ENCODE measurements around the gene ALOX12B. TPM values are rescaled to one million over a fixed set of nuclear protein-coding genes. Genes with fewer than 3 reads are reported as not detected.
A peak's percentile ranks its signal among the peaks of the same experiment; 100 is the strongest.

Gene ALOX12B
- polyA plus RNA-seq: 1 to 10 TPM in 1 of 4 donors, under 1 TPM in 3; 0.45 to 3.0 (median 0.73) TPM
- long read RNA-seq, donor 1: 0 reads
- long read RNA-seq, donor 2: 0 reads
- long read RNA-seq, donor 3, partial matches to known transcripts: 0 of 1 reads
- long read RNA-seq, donor 3, other reads (novel, unspliced or antisense): 0 of 1 reads
- long read RNA-seq, donor 4: 0 reads
- long read RNA-seq, donor 5: 0 reads
- long read RNA-seq, donor 6: 0 reads
- long read RNA-seq, donor 7: 0 reads
- long read RNA-seq, donor 8: 0 reads
- long read RNA-seq, donor 9, partial matches to known transcripts: 0 of 1 reads
- long read RNA-seq, donor 9, other reads (novel, unspliced or antisense): 0 of 1 reads
- long read RNA-seq, donor 10: 0 reads

GRCh38 chr17:8087075-8087951, at the start of gene ALOX12B:
TSS of gene ALOX12B (minus strand) at chr17:8087716. CDS start at chr17:8087442, 274 bp downstream.
- no peak within 1 kb of the TSS for H3K27ac ChIP-seq (ENCODE audit: low read depth in 1 of 3, low read length in 2 of 3)
- DNase-seq (no peak), FAIRE-seq (no peak)
- H3K36me3 ChIP-seq (ENCODE audit: control insufficient read depth in 3 of 3, insufficient read depth in 2 of 3, low read depth in 1 of 3, low read length in 3 of 3): no peaks in the 10 kb centered on the region
- peaks cover 0 to 5% (median 0%) of the 10 kb centered on the region in 3 donors for H3K4me1 ChIP-seq (ENCODE audit: control insufficient read depth in 3 of 3, insufficient read depth in 2 of 3, low read depth in 1 of 3, low read length in 2 of 3)
- H3K27me3 ChIP-seq (ENCODE audit: control insufficient read depth in 3 of 3, insufficient read depth in 3 of 3, low read length in 3 of 3): peaks cover 0 to 32% (median 5%) of the 10 kb centered on the region in 3 donors
- no peaks in the 10 kb centered on the region for H3K9me3 ChIP-seq (ENCODE audit: control insufficient read depth in 2 of 2, insufficient read depth in 1 of 2, low read depth in 1 of 2, low read length in 1 of 2)
- 54 to 75% (median 73%) methylated on average over 15 to 20 of the region's 20 CpGs for WGBS, 3 donors
- H3K4me3 ChIP-seq (ENCODE audit: low read depth in 1 of 3, low read length in 3 of 3): no peak within 1 kb of the TSS

- Histone ChIP-seq H3K9me3 (ENCODE audit: control insufficient read depth in 2 of 2, insufficient read depth in 1 of 2, low read depth in 1 of 2, low read length in 1 of 2) (no peaks in the 10 kb centered on the region), H3K36me3 (ENCODE audit: control insufficient read depth in 3 of 3, insufficient read depth in 2 of 3, low read depth in 1 of 3, low read length in 3 of 3) (no peaks in the 10 kb centered on the region), H3K4me3 (ENCODE audit: low read depth in 1 of 3, low read length in 3 of 3) (no peak overlapping the region), H3K27me3 (ENCODE audit: control insufficient read depth in 3 of 3, insufficient read depth in 3 of 3, low read length in 3 of 3) (peaks cover 0 to 16% (median 0%) of the 10 kb centered on the region in 3 donors), H3K27ac (ENCODE audit: low read depth in 1 of 3, low read length in 2 of 3) (no peak overlapping the region), H3K4me1 (ENCODE audit: control insufficient read depth in 3 of 3, insufficient read depth in 2 of 3, low read depth in 1 of 3, low read length in 2 of 3) (peaks cover 0 to 9% (median under 1%) of the 10 kb centered on the region in 3 donors)
- FAIRE-seq: no peak
- WGBS, 3 donors: 42 to 69% (median 53%) methylated on average over 4 of the region's 4 CpGs
- DNase-seq: no peak
These were observed 46.4 kb upstream of the ALOX12B start for GRCh38 chr17:8133941-8134340.

- Histone ChIP-seq H3K4me1 (ENCODE audit: control insufficient read depth in 3 of 3, insufficient read depth in 2 of 3, low read depth in 1 of 3, low read length in 2 of 3) (peaks cover 0 to 9% (median 0%) of the 10 kb centered on the region in 3 donors), H3K4me3 (ENCODE audit: low read depth in 1 of 3, low read length in 3 of 3) (no peak overlapping the region), H3K27me3 (ENCODE audit: control insufficient read depth in 3 of 3, insufficient read depth in 3 of 3, low read length in 3 of 3) (peaks cover 0 to 21% (median 0%) of the 10 kb centered on the region in 3 donors), H3K27ac (ENCODE audit: low read depth in 1 of 3, low read length in 2 of 3) (no peak overlapping the region), H3K9me3 (ENCODE audit: control insufficient read depth in 2 of 2, insufficient read depth in 1 of 2, low read depth in 1 of 2, low read length in 1 of 2) (no peaks in the 10 kb centered on the region), H3K36me3 (ENCODE audit: control insufficient read depth in 3 of 3, insufficient read depth in 2 of 3, low read depth in 1 of 3, low read length in 3 of 3) (no peaks in the 10 kb centered on the region)
- DNase-seq (no peak), FAIRE-seq (no peak)
- WGBS, 3 donors: 73 to 84% (median 79%) methylated on average over 12 of the region's 12 CpGs
These were observed 45.9 kb upstream of the ALOX12B start for GRCh38 chr17:8133399-8133798.

GRCh38 chr17:8131844-8132441, 44.4 kb upstream of the ALOX12B start:
- WGBS, 3 donors: 49 to 68% (median 61%) methylated on average over 3 of the region's 3 CpGs
- DNase-seq (no peak), FAIRE-seq (no peak)
- H3K27ac ChIP-seq (ENCODE audit: low read depth in 1 of 3, low read length in 2 of 3): no peak overlapping the region
- no peaks in the 10 kb centered on the region for H3K36me3 ChIP-seq (ENCODE audit: control insufficient read depth in 3 of 3, insufficient read depth in 2 of 3, low read depth in 1 of 3, low read length in 3 of 3)
- H3K9me3 ChIP-seq (ENCODE audit: control insufficient read depth in 2 of 2, insufficient read depth in 1 of 2, low read depth in 1 of 2, low read length in 1 of 2): no peaks in the 10 kb centered on the region
- H3K27me3 ChIP-seq (ENCODE audit: control insufficient read depth in 3 of 3, insufficient read depth in 3 of 3, low read length in 3 of 3): peaks cover 0 to 28% (median 0%) of the 10 kb centered on the region in 3 donors
- no peak overlapping the region for H3K4me3 ChIP-seq (ENCODE audit: low read depth in 1 of 3, low read length in 3 of 3)
- H3K4me1 ChIP-seq (ENCODE audit: control insufficient read depth in 3 of 3, insufficient read depth in 2 of 3, low read depth in 1 of 3, low read length in 2 of 3): peaks cover 0 to 7% (median 0%) of the 10 kb centered on the region in 3 donors

- no peaks in the 10 kb centered on the region for H3K9me3 ChIP-seq (ENCODE audit: control insufficient read depth in 2 of 2, insufficient read depth in 1 of 2, low read depth in 1 of 2, low read length in 1 of 2)
- peaks cover 6 to 35% (median 7%) of the 10 kb centered on the region in 3 donors for H3K4me1 ChIP-seq (ENCODE audit: control insufficient read depth in 3 of 3, insufficient read depth in 2 of 3, low read depth in 1 of 3, low read length in 2 of 3)
- FAIRE-seq (no peak), DNase-seq (no peak)
- no peak overlapping the region for H3K27ac ChIP-seq (ENCODE audit: low read depth in 1 of 3, low read length in 2 of 3)
- WGBS, 3 donors: 64 to 75% (median 68%) methylated on average over 14 of the region's 14 CpGs
- H3K27me3 ChIP-seq (ENCODE audit: control insufficient read depth in 3 of 3, insufficient read depth in 3 of 3, low read length in 3 of 3): peaks cover 0 to 53% (median 3%) of the 10 kb centered on the region in 3 donors
- H3K36me3 ChIP-seq (ENCODE audit: control insufficient read depth in 3 of 3, insufficient read depth in 2 of 3, low read depth in 1 of 3, low read length in 3 of 3): no peaks in the 10 kb centered on the region
- H3K4me3 ChIP-seq (ENCODE audit: low read depth in 1 of 3, low read length in 3 of 3): no peak overlapping the region
These were observed 40.7 kb upstream of the ALOX12B start for GRCh38 chr17:8128125-8128784.

GRCh38 chr17:8126491-8127066, 39.1 kb upstream of the ALOX12B start:
- no peaks in the 10 kb centered on the region for H3K36me3 ChIP-seq (ENCODE audit: control insufficient read depth in 3 of 3, insufficient read depth in 2 of 3, low read depth in 1 of 3, low read length in 3 of 3)
- H3K4me1 ChIP-seq (ENCODE audit: control insufficient read depth in 3 of 3, insufficient read depth in 2 of 3, low read depth in 1 of 3, low read length in 2 of 3): peaks cover 13 to 48% (median 14%) of the 10 kb centered on the region in 3 donors
- H3K9me3 ChIP-seq (ENCODE audit: control insufficient read depth in 2 of 2, insufficient read depth in 1 of 2, low read depth in 1 of 2, low read length in 1 of 2): no peaks in the 10 kb centered on the region
- no peak for FAIRE-seq
- peak overlapping the region in 2 of 3 donors; percentile 43 to 76 for H3K27ac ChIP-seq (ENCODE audit: low read depth in 1 of 3, low read length in 2 of 3)
- peak; percentile 18 to 76 for DNase-seq
- peaks cover 5 to 69% (median 7%) of the 10 kb centered on the region in 3 donors for H3K27me3 ChIP-seq (ENCODE audit: control insufficient read depth in 3 of 3, insufficient read depth in 3 of 3, low read length in 3 of 3)
- whole genome bisulfite sequencing, 3 donors: 0 to 1% (median 1%) methylated on average over 35 to 45 of the region's 45 CpGs
- peak overlapping the region; percentile 46 to 53 (median 49) for H3K4me3 ChIP-seq (ENCODE audit: low read depth in 1 of 3, low read length in 3 of 3)

GRCh38 chr17:8125947-8126490, 38.5 kb upstream of the ALOX12B start:
- Histone ChIP-seq H3K4me3 (ENCODE audit: low read depth in 1 of 3, low read length in 3 of 3) (peak overlapping the region; percentile 46 to 53 (median 49)), H3K36me3 (ENCODE audit: control insufficient read depth in 3 of 3, insufficient read depth in 2 of 3, low read depth in 1 of 3, low read length in 3 of 3) (no peaks in the 10 kb centered on the region), H3K9me3 (ENCODE audit: control insufficient read depth in 2 of 2, insufficient read depth in 1 of 2, low read depth in 1 of 2, low read length in 1 of 2) (no peaks in the 10 kb centered on the region), H3K27ac (ENCODE audit: low read depth in 1 of 3, low read length in 2 of 3) (peak overlapping the region in 1 of 3 donors; percentile 30), H3K27me3 (ENCODE audit: control insufficient read depth in 3 of 3, insufficient read depth in 3 of 3, low read length in 3 of 3) (peaks cover 5 to 70% (median 7%) of the 10 kb centered on the region in 3 donors), H3K4me1 (ENCODE audit: control insufficient read depth in 3 of 3, insufficient read depth in 2 of 3, low read depth in 1 of 3, low read length in 2 of 3) (peaks cover 15 to 51% (median 18%) of the 10 kb centered on the region in 3 donors)
- 1% methylated on average over 35 of the region's 35 CpGs for WGBS, 3 donors
- DNase-seq (peak; percentile 8 to 55), FAIRE-seq (no peak)
